ENCODE results near the gene HDAC4. TPM values are rescaled to one million over a fixed set of nuclear protein-coding genes. Genes with fewer than 3 reads are reported as not detected.

The HDAC4 gene
- total RNA-seq, 1 experiment from 2014 or later, result 32.0 TPM

DNA sequence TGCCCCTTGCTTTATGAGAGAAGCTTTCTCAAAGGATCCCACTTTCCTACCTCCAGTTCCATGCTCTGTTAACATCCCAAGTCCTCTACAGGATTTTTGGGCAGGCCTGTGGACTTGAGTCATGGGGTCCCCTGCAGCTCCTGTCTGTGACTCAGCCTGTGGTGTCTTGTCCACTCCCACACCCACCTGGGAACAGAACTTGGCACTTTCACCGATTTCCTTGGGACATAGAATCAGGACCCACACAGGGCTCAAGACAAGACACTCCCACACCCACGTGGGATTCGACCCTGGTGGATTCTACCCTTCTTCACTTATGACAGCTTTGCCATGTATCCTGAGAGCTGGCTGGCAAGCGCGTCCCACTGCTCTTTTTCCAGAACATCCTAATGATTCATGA, 30.7 kb upstream of the HDAC4 start:
- H3K9me3 Mint-ChIP-seq, result peaks cover 3 to 5% of the 10 kb centered on the region in 2 experiments; a peak in 3 of 5 replicates
- Histone ChIP-seq H3K4me2 (ENCODE audit: insufficient read depth, insufficient read length, low read length) (no peak overlapping the region), H3K9ac (ENCODE audit: extremely low read depth, insufficient read length, low read length) (no peak overlapping the region), H2BK5ac (ENCODE audit: insufficient read length, low read length) (no peak overlapping the region), H3K79me1 (ENCODE audit: insufficient read depth, low read depth, low read length, poor library complexity, severe bottlenecking) (no peaks in the 10 kb centered on the region), H3K56ac (ENCODE audit: insufficient read length, low read depth, low read length) (no peak overlapping the region), H2BK20ac (ENCODE audit: low read depth, low read length, poor library complexity, severe bottlenecking) (no peak overlapping the region), H3K9me3 (ENCODE audit: control insufficient read depth, low read depth, low read length) (no peaks in the 10 kb centered on the region), H3K27ac (ENCODE audit: insufficient read length, low read depth, low read length) (no peak overlapping the region), H3K23me2 (ENCODE audit: insufficient read length, low read depth, low read length, poor library complexity, severe bottlenecking) (no peaks in the 10 kb centered on the region), H3K27me3 (ENCODE audit: insufficient read depth, low read length) (no peaks in the 10 kb centered on the region), H3K23ac (ENCODE audit: insufficient read length, low read depth, low read length) (no peak overlapping the region), H3T11ph (ENCODE audit: low read length) (no peak overlapping the region), H4K20me1 (ENCODE audit: control insufficient read depth, insufficient read depth, insufficient read length) (no peaks in the 10 kb centered on the region), H3K4ac (ENCODE audit: low read depth, low read length) (no peak overlapping the region), H4K5ac (ENCODE audit: insufficient read length, low read depth, low read length) (no peak overlapping the region), H2AK5ac (ENCODE audit: insufficient read length, low read length) (no peak overlapping the region), H3K14ac (ENCODE audit: insufficient read depth, low read length) (no peak overlapping the region), H4K8ac (replicated peaks; ENCODE audit: insufficient read length, low read depth, low read length) (no peak overlapping the region), H3K18ac (ENCODE audit: insufficient read length, low read depth, low read length) (no peak overlapping the region), H2BK120ac (ENCODE audit: low read depth, low read length, poor library complexity, severe bottlenecking) (no peak overlapping the region), H4K91ac (ENCODE audit: insufficient read length, low read depth, low read length) (no peak overlapping the region), H2BK12ac (ENCODE audit: insufficient read length, low read depth, low read length) (no peak overlapping the region), H2BK15ac (ENCODE audit: low read depth, low read length) (no peak overlapping the region), H3K4me1 (ENCODE audit: insufficient read depth, low read length) (no peaks in the 10 kb centered on the region), H2AFZ (ENCODE audit: low read length) (no peak overlapping the region), H3K79me2 (ENCODE audit: insufficient read depth, low read length) (no peaks in the 10 kb centered on the region)
- no peak overlapping the region for H3K4me3 Mint-ChIP-seq
- no CpG with 5 or more reads among the region's 5 CpGs for WGBS (ENCODE audit: extremely low coverage, insufficient read length, low lambda C conversion rate)
- no peak for DNase-seq
- TF ChIP-seq, protein P1, sequence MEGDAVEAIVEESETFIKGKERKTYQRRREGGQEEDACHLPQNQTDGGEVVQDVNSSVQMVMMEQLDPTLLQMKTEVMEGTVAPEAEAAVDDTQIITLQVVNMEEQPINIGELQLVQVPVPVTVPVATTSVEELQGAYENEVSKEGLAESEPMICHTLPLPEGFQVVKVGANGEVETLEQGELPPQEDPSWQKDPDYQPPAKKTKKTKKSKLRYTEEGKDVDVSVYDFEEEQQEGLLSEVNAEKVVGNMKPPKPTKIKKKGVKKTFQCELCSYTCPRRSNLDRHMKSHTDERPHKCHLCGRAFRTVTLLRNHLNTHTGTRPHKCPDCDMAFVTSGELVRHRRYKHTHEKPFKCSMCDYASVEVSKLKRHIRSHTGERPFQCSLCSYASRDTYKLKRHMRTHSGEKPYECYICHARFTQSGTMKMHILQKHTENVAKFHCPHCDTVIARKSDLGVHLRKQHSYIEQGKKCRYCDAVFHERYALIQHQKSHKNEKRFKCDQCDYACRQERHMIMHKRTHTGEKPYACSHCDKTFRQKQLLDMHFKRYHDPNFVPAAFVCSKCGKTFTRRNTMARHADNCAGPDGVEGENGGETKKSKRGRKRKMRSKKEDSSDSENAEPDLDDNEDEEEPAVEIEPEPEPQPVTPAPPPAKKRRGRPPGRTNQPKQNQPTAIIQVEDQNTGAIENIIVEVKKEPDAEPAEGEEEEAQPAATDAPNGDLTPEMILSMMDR (conservative IDR thresholded peaks at IDR 0.05), result no peak
- H3K27ac Mint-ChIP-seq, result no peak overlapping the region
- H3K36me3 Mint-ChIP-seq (ENCODE audit: insufficient read depth in 1 of 3, low read depth in 3 of 3), result peaks cover 0 to 1% (median 0%) of the 10 kb centered on the region in 3 experiments; a peak in 1 of 7 replicates
- H3K4me1 Mint-ChIP-seq, result no peaks in the 10 kb centered on the region
- H3K27me3 Mint-ChIP-seq (ENCODE audit: low read depth), result peaks cover 6% of the 10 kb centered on the region
